B cell (primary cell): ENCODE results near the gene APOBEC3C.

Source experiments
- EZH2 ChIP-seq: IDR thresholded peaks from 2 replicates; pipeline ENCODE4 v1.6.1; 2012; ENCODE audit warnings: borderline replicate concordance, low read depth, mild to moderate bottlenecking, moderate library complexity, low read length; ENCODE audit not compliant: insufficient read depth, poor library complexity, severe bottlenecking
- TF ChIP-seq, protein P1 (sequence below): fragments of 200-600 bp; IDR thresholded peaks from one replicate; pipeline ENCODE4 v1.8.0; 2022; ENCODE audit warnings: antibody characterized with exemption, mild to moderate bottlenecking

DNA sequence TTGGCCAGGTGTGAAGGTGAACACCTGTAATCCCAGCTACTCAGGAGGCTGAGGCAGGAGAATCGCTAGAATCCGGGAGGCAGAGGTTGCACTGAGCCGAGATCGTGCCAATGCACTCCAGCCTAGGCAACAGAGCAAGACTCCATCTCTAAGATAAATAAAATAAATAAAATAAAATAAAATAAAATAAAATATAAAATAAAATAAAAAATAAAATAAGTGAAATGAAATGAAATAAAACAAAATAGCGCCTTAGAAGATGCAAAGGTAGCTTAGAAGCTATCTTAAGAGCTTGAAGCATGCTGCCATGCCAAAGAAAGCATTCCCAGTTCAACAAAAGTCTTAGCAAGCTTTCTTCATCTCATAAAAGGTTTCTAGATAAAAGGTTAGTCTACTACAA is 6.9 kb upstream of the APOBEC3C start:
- TF ChIP-seq, protein P1, sequence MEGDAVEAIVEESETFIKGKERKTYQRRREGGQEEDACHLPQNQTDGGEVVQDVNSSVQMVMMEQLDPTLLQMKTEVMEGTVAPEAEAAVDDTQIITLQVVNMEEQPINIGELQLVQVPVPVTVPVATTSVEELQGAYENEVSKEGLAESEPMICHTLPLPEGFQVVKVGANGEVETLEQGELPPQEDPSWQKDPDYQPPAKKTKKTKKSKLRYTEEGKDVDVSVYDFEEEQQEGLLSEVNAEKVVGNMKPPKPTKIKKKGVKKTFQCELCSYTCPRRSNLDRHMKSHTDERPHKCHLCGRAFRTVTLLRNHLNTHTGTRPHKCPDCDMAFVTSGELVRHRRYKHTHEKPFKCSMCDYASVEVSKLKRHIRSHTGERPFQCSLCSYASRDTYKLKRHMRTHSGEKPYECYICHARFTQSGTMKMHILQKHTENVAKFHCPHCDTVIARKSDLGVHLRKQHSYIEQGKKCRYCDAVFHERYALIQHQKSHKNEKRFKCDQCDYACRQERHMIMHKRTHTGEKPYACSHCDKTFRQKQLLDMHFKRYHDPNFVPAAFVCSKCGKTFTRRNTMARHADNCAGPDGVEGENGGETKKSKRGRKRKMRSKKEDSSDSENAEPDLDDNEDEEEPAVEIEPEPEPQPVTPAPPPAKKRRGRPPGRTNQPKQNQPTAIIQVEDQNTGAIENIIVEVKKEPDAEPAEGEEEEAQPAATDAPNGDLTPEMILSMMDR = no peak
- no peak for TF ChIP-seq EZH2
